HG02973 (cell line): ENCODE measurements around the gene TMPRSS12.
"Not testable (repeated sequence)": the region's sequence is repeated elsewhere in the genome, so short reads cannot be mapped to it uniquely, and the experiment has no call there.

Source experiments
- ATAC-seq: cut with Tn5 transposase; IDR thresholded peaks from one replicate; pipeline ENCODE4 v1.9.1; 2021; ENCODE audit warnings: moderate library complexity; ENCODE audit not compliant: unreplicated experiment

The TMPRSS12 gene

GRCh38 chr12:50925342-50925651 lies 82.6 kb downstream of the TMPRSS12 start:
- ATAC-seq, result peak; percentile 14

- ATAC-seq, result no peak
Measured at GRCh38 chr12:50925920-50926319, 83.2 kb downstream of the TMPRSS12 start.

GRCh38 chr12:50926415-50926814 lies 83.7 kb downstream of the TMPRSS12 start:
- no peak for ATAC-seq

GRCh38 chr12:50926932-50927331 lies 84.2 kb downstream of the TMPRSS12 start:
- not testable (repeated sequence) for ATAC-seq

GRCh38 chr12:50927356-50927755 lies 84.6 kb downstream of the TMPRSS12 start:
- ATAC-seq, result no peak

- ATAC-seq, result no peak
Measured at GRCh38 chr12:50927766-50928224, 85.1 kb downstream of the TMPRSS12 start.

- no peak for ATAC-seq
Measured at GRCh38 chr12:50928392-50928791, 85.7 kb downstream of the TMPRSS12 start.

GRCh38 chr12:50929831-50930230 lies 87.1 kb downstream of the TMPRSS12 start:
- no peak for ATAC-seq

- not testable (repeated sequence) for ATAC-seq
Measured at GRCh38 chr12:50930477-50930876, 87.8 kb downstream of the TMPRSS12 start.

GRCh38 chr12:50932787-50933280 lies 90.1 kb downstream of the TMPRSS12 start:
- ATAC-seq, result no peak

- no peak for ATAC-seq
Measured at GRCh38 chr12:50933459-50934124, 90.9 kb downstream of the TMPRSS12 start.

GRCh38 chr12:50934371-50934851 lies 91.7 kb downstream of the TMPRSS12 start:
- ATAC-seq, result no peak

- no peak for ATAC-seq
Measured at GRCh38 chr12:50934981-50935807, 92.5 kb downstream of the TMPRSS12 start.

- ATAC-seq, result no peak
Measured at GRCh38 chr12:50936821-50937530, 94.2 kb downstream of the TMPRSS12 start.
